GM19238 (cell line): ENCODE data around the gene ANGPTL2.

Source experiments
- DNase-seq: peaks from one replicate; pipeline ENCODE4 v3.0.0; 2011; ENCODE audit warnings: low spot score; ENCODE audit not compliant: insufficient read length

The ANGPTL2 gene

DNA sequence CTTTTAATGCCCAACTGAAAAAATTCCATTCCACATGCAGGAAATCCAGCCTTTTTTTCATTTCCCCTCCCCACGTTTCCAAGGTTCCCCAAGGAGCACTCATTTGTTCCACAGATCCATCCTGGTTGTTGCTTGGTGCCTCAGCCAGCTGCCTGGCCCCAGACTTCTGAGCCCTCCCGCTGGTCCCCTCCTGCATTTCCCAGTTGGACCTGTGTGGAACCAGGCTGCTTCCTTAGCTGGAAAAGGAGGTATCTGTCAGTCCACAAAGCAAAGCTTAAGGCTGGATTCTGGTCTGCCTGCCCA, 44.8 kb downstream of the ANGPTL2 start:
- DNase-seq, result no peak

DNA sequence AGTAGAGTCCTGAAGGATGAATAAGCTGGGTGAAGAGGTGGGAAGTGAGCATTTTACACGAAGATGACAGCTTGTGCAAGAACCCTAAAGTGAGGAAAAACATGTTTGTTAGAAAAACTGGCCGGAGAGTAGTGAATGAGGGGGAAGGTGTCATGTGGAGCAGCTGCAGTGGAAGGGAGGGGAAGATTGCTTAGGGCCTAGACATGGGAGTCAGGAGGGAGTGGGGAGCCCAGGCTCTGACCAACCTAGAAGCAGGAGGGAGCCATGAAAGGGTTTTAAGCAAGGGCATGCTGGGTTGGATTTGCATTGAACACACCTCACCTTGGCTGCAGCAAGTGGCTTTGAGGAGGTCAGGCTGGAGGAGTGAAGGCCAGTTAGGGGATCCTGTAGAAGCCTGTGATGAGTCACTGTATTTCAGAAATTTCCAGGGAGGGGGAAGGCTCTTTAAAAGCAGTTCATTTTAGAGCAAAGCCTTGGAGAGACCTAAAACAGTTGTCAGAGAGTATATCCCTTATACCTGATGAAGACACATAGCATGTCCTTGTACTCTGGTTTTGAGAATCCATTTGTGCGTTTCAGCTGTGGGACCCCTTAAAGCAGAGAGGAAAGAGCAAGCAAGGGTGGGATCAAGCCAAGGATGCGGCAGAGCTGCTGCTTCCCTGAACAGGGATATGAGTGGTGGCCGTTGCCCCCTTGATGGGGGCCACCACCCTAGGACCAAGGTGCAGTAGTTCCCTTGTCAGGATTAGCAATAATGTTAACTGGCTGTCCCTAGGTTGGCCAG, 45.4 kb downstream of the ANGPTL2 start:
- no peak for DNase-seq

GRCh38 chr9:127075624-127076372, 46.6 kb downstream of the ANGPTL2 start:
- DNase-seq, result no peak

DNA sequence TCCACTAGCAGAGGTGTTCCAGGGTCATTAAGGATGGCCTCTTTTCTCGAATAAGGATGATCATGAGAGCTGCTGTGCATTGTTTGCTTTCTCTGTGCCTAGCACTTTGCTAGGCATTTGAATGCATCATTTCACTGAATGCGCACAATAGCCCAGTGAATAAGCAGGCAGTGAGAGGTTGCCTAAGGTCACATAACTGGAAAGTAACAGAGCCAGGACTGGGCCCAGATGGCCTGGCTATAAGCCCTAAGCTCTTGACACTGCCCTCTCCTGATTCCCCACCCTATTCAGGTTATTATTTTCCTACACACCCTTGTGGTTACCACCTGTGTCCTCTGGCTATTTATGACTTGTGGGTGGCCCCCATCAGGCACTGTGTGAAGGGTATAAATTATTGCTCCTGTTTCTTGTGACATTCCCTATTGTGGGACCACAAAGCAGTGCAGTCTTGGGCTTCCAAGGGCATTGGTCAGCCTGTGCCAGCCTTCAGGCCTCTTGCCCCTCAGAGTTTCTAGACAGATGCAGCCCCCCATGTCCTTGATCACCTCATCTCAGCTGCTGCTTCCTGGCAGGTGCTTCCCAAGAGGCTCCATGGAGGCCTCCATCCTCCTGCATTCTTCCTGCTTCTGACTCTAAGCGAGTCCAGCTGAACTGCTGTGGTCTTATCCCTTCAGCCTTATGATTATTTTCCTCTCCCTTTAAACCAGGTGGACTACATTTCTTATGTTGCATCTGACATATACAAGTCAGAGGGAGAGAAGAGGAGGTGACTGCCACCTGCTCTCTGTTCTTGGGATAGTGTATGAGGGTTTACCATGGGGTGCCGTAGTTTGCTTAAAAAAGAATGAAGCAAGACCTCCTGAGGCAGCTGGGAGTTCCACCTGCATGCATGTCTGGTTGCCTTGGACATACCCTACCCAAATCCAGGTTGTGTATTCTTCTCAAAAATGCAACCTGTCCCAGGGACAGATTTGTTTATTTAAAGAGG, 47.6 kb downstream of the ANGPTL2 start:
- DNase-seq, result no peak

- DNase-seq, result no peak
These were observed 54.7 kb downstream of the ANGPTL2 start for GRCh38 chr9:127067603-127068220.

DNA sequence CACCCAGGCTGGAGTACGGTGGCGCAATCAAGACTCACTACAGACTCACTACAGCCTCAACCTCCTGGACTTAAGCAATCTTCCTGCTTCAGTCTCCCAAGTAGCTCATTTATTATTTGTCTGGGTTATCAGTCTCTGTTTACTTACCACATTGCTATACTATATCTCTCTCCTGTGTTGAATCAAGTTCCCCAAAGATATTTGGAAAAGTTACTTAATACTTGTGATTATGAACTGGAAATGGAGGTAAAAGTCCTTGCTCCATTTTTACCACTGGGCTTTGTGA, 55.6 kb downstream of the ANGPTL2 start:
- DNase-seq, result no peak

DNA sequence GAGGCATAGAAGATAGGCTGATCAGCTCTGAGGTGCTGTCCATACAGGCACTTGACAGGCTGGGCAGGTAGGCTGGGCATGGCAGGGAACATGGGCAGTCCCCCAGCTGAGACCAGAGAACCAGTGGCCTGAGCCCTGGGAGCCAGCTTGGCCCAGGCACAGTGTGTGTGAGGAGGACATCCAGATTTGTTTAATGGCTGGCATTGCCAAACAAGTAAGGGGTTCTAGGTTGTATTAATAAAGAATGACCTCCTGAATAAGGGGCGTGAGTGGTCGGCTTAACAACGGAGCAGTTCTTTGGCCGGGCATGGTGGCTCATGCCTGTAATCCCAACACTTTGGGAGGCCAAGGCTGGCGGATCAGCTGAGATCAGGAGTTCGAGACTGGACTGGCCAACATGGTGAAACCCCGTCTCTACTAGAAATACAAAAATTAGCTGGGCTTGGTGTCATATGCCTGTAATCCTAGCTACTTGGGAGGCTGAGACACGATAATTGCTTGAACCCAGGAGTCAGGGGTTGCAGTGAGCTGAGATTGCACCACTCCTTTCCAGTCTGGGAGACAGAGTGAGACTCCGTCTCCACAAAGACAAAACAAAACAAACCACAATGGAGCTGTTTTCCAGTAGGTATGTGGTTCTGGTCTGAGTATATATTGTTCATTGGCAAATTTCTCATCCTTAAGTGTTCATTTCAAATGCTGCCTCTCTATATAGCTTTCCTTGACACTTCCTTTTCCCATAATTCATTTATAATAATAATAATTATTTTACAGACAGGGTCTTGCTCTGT, 56.2 kb downstream of the ANGPTL2 start:
- DNase-seq, result no peak

DNA sequence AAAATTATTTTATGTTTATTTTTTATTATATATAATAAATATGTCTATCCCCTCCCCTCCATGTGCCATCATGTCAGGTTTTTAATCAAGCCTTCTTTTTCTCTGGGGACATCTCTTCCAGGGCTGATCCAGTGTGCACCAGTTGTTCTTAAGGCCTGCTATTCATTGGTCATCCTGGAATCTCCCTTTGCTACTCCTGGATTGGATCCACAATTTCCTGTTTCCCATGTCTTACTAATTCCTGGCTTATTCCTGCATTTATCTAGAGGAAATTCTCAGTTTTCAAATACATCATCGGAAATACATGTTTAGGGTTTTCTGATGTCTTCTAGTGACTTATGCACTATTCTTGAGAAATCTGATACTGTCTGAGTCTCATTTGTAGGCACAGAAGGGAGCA, 56.8 kb downstream of the ANGPTL2 start:
- no peak for DNase-seq

GRCh38 chr9:127064335-127064734, 58.1 kb downstream of the ANGPTL2 start:
- no peak for DNase-seq

- no peak for DNase-seq
These were observed 61.0 kb downstream of the ANGPTL2 start for GRCh38 chr9:127061411-127061810.

DNA sequence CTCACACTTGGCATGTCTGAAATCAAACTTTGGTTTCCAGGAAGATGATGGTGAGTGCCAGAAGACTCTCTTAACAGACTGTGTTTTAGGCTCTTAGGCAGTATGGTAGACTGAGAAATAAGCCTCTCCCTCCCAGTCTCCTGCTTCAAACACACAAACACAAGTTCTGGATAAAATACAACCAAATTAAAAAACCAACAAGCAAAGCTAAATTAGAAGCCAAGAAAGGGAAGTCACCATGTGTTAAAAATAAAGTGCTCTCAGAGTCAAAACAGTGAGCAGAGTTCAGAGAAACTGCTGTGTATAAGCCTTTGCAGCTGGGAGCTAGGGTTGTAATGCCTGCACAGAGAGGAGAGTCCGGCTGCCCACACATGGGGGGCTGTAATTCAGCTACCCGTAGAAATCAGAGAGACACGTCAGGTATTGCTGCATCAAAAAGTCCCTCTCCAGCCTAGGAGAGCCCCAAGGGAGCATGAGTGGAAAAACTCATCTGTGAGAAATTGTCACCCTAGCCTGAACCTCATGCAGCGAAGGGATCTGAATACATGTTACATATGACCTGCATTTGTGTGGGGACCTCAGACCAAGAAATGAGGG, 62.6 kb downstream of the ANGPTL2 start:
- no peak for DNase-seq

- DNase-seq, result no peak
These were observed 63.4 kb downstream of the ANGPTL2 start for GRCh38 chr9:127059030-127059429.

- no peak for DNase-seq
These were observed 63.8 kb downstream of the ANGPTL2 start for GRCh38 chr9:127058645-127059021.

GRCh38 chr9:127058011-127058644, 64.3 kb downstream of the ANGPTL2 start:
- no peak for DNase-seq

DNA sequence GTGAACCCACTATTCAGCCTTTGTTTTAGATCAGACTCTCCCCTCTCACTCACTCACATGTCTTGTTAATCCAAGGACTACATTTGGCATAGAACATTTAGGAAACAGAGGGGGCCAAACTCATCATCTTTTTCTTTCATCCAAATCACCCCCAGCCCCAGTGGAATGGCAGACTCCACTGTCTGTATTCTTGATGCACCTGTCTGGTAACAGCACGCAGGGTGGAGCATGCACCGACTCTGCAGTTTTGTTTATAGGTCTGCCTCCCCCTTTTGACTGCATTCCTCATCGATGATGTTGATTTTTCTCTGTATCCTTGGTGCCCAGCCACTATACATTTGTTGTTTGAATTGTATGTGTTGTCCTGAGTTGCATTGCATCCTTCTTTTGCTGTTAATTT, 66.0 kb downstream of the ANGPTL2 start:
- DNase-seq, result no peak

- no peak for DNase-seq
These were observed 66.6 kb downstream of the ANGPTL2 start for GRCh38 chr9:127055745-127056402.

- no peak for DNase-seq
These were observed 68.5 kb downstream of the ANGPTL2 start for GRCh38 chr9:127053960-127054359.

GRCh38 chr9:127053057-127053821, 69.2 kb downstream of the ANGPTL2 start:
- no peak for DNase-seq
